Panc1 (cell line): ENCODE data around the gene CCDC86.

Experiments
- POLR2AphosphoS5 ChIP-seq: IDR thresholded peaks from 2 replicates; pipeline ENCODE4 v1.6.1; 2012; ENCODE audit warnings: mild to moderate bottlenecking, low read depth, low read length, moderate library complexity
- TF ChIP-seq, protein P1 (sequence below): fragments of 450-650 bp; IDR thresholded peaks from 2 replicates; pipeline ENCODE4 v1.5.1; 2017; ENCODE audit warnings: mild to moderate bottlenecking

DNA sequence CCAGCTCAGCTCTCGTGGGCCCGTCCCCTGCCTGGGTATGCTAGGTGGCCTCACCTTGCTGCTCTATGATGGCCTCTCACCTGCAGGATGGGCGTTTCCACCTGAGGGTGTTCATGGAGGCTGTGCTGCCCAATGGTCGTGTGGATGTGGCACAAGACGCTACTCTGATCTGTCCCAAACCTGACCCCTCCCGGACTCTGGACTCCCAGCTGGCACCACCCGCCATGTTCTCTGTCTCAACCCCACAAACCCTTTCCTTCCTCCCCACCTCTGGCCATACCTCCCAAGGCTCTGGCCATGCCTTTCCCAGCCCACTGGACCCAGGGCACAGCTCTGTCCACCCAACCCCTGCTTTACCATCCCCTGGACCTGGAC is 27.5 kb downstream of the CCDC86 start:
- no peak for TF ChIP-seq POLR2AphosphoS5
- TF ChIP-seq, protein P1, sequence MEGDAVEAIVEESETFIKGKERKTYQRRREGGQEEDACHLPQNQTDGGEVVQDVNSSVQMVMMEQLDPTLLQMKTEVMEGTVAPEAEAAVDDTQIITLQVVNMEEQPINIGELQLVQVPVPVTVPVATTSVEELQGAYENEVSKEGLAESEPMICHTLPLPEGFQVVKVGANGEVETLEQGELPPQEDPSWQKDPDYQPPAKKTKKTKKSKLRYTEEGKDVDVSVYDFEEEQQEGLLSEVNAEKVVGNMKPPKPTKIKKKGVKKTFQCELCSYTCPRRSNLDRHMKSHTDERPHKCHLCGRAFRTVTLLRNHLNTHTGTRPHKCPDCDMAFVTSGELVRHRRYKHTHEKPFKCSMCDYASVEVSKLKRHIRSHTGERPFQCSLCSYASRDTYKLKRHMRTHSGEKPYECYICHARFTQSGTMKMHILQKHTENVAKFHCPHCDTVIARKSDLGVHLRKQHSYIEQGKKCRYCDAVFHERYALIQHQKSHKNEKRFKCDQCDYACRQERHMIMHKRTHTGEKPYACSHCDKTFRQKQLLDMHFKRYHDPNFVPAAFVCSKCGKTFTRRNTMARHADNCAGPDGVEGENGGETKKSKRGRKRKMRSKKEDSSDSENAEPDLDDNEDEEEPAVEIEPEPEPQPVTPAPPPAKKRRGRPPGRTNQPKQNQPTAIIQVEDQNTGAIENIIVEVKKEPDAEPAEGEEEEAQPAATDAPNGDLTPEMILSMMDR, result no peak
